ENCODE data around the gene SPI1.

Gene SPI1

GRCh38 chr11:47359586-47359985 lies 18.8 kb downstream of the SPI1 start:
- FAIRE-seq (no peak), DNase-seq (ENCODE audit: low spot score) (no peak)

DNA sequence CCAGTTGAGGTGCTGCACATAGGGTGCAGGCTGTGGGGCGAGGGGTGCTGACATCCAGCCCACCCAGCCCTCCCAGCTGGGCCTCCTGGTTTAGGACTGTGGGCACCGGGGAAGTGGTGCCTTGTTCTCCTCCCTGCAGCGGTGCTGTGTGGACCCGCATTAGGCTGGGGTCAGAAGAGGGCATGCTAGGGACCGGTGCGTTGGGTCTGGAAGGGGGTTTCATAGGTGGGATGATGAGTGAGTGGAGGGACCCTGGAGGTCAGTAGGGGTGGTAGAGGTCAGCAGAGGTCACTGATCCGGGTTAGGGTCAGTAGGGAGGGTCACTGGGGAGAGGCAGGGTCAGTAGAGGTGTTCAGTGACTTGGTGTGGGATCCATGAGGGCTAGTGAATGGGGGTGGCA lies 19.2 kb downstream of the SPI1 start:
- no peak for FAIRE-seq
- DNase-seq (ENCODE audit: low spot score): no peak

DNA sequence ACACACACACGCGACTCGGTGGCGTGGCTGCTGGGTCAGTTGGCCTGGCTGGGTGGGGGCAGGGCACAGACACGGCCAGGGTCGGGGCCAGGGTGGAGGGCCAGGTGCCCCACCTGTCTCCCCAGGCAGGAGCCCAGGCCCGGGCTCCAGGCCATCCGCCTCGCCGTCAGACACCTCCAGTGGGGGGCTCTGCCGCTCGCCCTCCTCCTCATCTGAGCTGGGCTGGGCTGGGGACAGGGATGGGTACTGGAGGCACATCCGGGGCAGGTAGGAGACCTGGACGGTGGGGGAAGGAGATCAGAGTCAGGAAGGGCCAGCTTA lies 19.7 kb downstream of the SPI1 start:
- no peak for FAIRE-seq

GRCh38 chr11:47357985-47358730 lies 20.2 kb downstream of the SPI1 start:
- FAIRE-seq: peak; percentile 97
- DNase-seq (ENCODE audit: low spot score): no peak

More for the DNA sequence above, 19.7 kb downstream of the SPI1 start:
- no peak for DNase-seq (ENCODE audit: low spot score)

DNA sequence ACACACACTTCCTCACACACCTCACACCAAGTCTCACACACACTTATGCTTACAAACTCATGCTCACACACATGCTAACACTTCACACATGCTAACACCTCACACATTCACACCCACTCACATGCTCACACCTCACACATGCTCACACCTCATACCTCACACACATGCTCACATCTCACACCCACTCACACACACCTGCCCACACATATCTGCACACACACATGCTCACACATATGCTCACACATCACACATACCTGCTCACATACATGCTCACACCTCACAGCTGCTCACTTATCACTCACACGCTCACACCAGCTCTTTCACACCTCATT lies 21.4 kb downstream of the SPI1 start:
- FAIRE-seq (no peak), DNase-seq (ENCODE audit: low spot score) (no peak)

DNA sequence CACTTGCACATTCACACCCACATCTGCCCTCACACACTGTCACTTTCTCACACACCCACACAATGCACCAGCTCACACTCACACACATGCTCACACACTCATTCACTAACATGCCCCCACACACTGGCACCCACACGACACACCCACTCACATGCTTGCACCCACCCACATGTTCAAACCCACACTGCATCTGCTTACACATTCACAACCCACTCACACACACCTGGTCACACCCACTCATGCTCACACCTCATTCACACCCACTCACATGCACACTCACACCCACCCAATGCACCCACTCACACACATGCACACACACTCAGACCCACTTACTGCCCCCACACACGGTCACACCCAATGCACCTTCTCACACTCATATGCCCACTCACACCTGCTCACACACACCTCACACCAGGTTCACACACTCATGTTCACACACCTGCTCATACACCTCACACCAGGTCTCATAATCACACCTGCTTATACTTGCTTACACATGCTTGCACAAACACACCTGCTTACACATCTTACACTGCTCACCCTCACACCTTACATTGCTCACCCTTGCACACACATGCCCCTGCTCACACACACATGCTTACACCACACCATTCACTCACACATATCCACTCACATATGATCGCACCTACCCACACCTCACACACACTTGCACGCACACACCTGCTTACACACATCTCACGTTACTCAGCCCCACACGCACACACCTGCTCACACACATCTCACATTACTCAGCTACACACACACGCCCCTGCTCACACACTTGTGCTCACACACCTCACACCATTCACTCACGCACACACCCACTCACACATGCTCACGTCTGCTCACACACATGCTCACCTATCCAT lies 22.0 kb downstream of the SPI1 start:
- DNase-seq (ENCODE audit: low spot score) (no peak), FAIRE-seq (no peak)

- peak; percentile 100 for FAIRE-seq
- peak; percentile 93 for DNase-seq (ENCODE audit: low spot score)
Measured at GRCh38 chr11:47355283-47356128, 22.8 kb downstream of the SPI1 start.

GRCh38 chr11:47354913-47355282 lies 23.4 kb downstream of the SPI1 start:
- FAIRE-seq: no peak
- no peak for DNase-seq (ENCODE audit: low spot score)

- DNase-seq (ENCODE audit: low spot score) (no peak), FAIRE-seq (peak; percentile 50)
Measured at GRCh38 chr11:47353978-47354774, 24.2 kb downstream of the SPI1 start.

- FAIRE-seq (no peak), DNase-seq (ENCODE audit: low spot score) (no peak)
Measured at GRCh38 chr11:47352556-47352955, 25.8 kb downstream of the SPI1 start, which contains the start of gene MYBPC3. MYBPC3 (minus strand) TSS chr11:47352702; CDS start chr11:47352647, 55 bp downstream.

DNA sequence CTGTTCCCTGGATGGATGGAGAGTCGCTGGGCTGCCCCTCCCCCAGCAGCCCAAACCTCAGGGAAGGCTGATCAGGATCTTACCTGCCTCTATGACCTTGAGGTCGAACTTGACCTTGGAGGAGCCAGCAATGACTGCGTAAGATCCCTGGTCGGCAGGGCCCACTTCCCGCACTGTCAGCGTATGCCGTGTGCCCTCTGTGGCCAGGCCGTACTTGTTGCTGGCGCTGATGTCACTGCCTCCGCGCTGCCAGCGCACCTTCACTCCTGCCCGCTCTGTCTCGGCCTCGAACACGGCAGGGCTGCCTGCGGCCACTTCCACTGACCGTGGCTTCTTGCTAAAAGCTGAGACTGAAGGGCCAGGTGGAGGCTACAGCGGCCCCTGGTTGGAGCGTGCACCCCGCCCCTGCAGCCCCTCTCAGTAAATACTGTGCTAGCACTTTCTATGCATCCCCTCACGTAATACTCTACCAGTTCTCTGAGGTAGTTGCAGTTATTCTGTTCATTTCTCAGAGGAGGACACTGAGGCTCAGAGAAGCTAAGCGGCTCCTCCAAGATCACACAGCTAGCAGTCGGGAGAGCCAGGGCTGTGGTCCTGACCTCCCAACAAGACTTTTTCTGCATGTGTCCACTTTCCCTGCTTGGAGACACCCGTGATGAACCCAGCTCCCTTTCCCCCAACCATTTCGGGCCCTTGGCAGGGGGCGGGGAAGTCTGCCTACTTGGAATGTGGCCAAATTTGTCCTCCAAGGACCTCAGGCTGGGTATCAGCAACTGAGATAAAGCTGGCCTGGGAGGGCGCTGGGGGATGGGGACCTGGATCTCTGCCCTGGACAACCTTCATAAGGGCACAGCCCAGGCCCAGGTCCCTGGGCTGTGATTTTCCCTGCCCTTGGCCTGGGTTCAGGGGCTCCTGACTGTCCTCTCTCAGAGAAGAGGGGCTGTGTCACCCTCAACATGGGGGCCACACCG lies 26.9 kb downstream of the SPI1 start:
- peak; percentile 65 for FAIRE-seq

DNA sequence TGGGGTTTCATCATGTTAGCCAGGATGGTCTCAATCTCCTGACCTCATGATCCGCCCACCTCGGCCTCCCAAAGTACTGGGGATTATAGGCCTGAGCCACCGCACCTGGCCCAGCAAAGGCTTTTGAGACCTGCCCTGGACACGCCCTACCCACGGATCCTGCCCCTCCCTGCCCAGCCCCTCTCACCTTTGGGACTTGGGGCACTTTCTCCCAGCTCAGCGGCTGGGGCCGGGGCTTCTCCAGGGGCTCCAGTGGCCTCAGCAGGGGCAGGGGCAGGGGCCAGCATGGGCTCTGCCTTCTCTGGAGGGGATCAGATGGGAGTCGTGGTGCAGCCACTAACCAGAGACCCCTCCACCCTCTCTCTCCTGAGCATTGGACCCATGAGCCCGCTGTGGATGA lies 28.0 kb downstream of the SPI1 start:
- FAIRE-seq (no peak), DNase-seq (ENCODE audit: low spot score) (no peak)

More for the DNA sequence above, 26.9 kb downstream of the SPI1 start:
- no peak for DNase-seq (ENCODE audit: low spot score)

DNA sequence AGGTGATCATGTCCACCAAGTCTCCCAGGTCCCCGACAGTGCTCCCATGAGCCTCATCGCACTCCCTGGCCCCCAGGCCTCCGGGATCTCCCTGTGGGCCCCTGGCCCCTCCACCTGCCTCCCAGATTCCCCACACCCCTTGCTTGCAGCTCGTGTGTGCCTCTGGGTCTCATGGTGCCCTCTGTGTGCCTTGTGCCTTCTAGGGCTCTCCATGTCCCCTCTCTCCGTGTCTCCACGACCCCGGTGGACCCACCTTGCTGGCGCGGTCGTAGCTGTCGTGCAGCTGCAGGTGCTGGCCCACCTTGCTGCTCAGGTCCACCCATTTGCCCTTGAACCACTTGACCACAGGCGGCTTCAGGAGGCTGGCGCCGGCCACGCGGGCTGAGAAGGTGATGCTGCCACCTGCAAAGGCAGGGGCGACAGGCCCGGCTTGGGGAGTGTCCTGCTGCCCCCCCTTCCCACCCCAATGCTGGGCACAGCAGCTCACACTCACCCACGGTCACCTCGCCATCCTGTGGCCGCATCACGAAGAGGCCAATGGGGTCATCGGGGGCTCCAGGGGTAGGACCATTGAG lies 28.7 kb downstream of the SPI1 start:
- DNase-seq (ENCODE audit: low spot score) (no peak), FAIRE-seq (no peak)

DNA sequence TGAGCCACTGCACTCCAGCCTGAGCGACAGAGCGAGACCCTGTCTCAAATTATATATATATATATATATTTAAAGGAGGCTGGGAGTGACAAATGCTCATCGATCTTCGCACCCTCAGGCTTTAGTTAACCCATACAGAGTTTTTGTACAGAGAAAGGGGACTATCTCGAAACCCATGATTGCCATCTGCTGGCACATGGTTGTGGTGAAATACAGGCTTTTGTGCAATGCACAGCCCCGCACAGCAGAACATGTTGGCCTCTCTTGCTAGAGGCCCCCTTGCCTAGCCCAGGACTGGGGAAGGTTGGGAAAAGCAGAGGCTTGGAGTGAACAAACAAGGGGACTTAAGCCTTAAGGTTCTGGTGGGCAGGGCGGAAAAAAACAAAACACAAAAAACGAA lies 29.5 kb downstream of the SPI1 start:
- no peak for FAIRE-seq
- DNase-seq (ENCODE audit: low spot score): peak; percentile 46

GRCh38 chr11:47348131-47348802 lies 30.1 kb downstream of the SPI1 start:
- no peak for DNase-seq (ENCODE audit: low spot score)
- FAIRE-seq: no peak

- DNase-seq (ENCODE audit: low spot score) (no peak), FAIRE-seq (no peak)
Measured at GRCh38 chr11:47347137-47347536, 31.2 kb downstream of the SPI1 start.

DNA sequence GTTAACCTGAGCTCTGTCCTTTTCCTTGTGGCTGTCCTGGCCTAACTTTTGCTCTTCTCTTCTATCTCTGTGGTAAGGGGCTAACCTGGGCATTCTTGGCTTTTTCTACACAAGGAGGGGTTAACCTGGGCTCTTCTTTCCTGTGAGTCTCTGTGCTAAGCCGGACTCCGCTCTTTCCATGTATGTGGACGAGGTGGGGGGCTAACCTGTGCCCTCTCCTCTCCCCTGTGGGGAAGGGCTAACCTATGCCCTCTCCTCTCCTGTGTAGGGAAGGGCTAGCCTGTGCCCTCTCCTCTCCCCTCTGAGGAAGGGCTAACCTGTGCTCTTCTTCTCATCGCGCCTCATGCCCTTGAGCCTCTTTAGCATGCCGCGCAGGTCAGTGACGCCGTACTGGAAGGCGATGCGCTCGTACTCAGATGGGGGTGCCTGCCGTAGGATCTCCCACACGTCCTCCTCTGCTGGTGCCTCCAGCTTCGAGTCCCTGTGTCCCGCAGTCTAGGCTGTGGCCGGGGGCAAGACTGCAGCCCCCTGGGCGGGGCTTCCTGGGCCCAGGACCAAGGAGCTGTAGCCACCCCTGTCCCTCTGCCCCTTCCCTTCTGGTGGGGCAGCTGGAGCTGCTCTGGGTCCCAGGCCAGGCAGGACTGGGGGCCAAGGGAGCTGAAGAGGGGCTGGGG lies 32.3 kb downstream of the SPI1 start:
- FAIRE-seq (peak; percentile 69), DNase-seq (ENCODE audit: low spot score) (no peak)

GRCh38 chr11:47342854-47343253 lies 35.5 kb downstream of the SPI1 start:
- no peak for DNase-seq (ENCODE audit: low spot score)
- no peak for FAIRE-seq
